B cell (primary cell): ENCODE measurements around the gene NT5DC4. TPM values are rescaled to one million over a fixed set of nuclear protein-coding genes. Genes with fewer than 3 reads are reported as not detected.

Experiments used
- ATAC-seq: fragments of 200-7000 bp; cut with Tn5 transposase; one replicate; pipeline ENCODE4 v1.10.0; 2021; ENCODE audit warnings: low read depth, mild to moderate bottlenecking, moderate number of reproducible peaks, moderate library complexity
- CTCF ChIA-PET: fragments of 350-600 bp; sonication (Branson Sonifier 250); formaldehyde crosslinking; loops from one replicate; lab custom pipeline; 2021; ENCODE audit warnings: antibody characterized with exemption, inconsistent platforms; lab: Charles Lee
- POLR2A ChIA-PET: fragments of 350-600 bp; sonication (Branson Sonifier 250); formaldehyde crosslinking; loops from one replicate; lab custom pipeline; 2021; ENCODE audit warnings: antibody characterized with exemption; lab: Charles Lee
- DNase-seq: peaks from one replicate; pipeline ENCODE4 v3.0.0; 2013
- H2AFZ ChIP-seq: 2 replicates; pipeline ENCODE4 v1.6.1; 2012; ENCODE audit warnings: mild to moderate bottlenecking, low read depth, low read length; ENCODE audit not compliant: insufficient read depth, poor library complexity, severe bottlenecking
- H3K27ac ChIP-seq, 2 donors: 1 replicate in 1 of 2; 2 replicates in 1 of 2; pipeline ENCODE4 v1.5.1; 2012 to 2013; ENCODE audit warnings: low read length in 2 of 2, mild to moderate bottlenecking in 2 of 2, moderate library complexity in 1 of 2
- H3K27me3 ChIP-seq, 4 experiments: fragments of 200-600 bp in 1 of 4; sonication (generic) in 1 of 4; replicated peaks in 1 of 4; 1 replicate in 2 of 4; 2 replicates in 2 of 4; pipeline versions ENCODE4 v1.6.1 to v1.7.0; 2013 to 2016; ENCODE audit warnings: low read length in 3 of 4, mild to moderate bottlenecking in 2 of 4, mixed read lengths in 1 of 4, moderate library complexity in 1 of 4; ENCODE audit not compliant: insufficient read depth in 4 of 4, control insufficient read depth in 3 of 4; ENCODE audit errors: control extremely low read depth in 1 of 4
- H3K36me3 ChIP-seq, 2 experiments: replicated peaks in 1 of 2; 1 replicate in 1 of 2; 2 replicates in 1 of 2; pipeline versions ENCODE4 v1.6.1 to v1.7.1; 2013; ENCODE audit warnings: low read length in 1 of 2; ENCODE audit not compliant: insufficient read depth in 2 of 2, control insufficient read depth in 1 of 2; ENCODE audit errors: control extremely low read depth in 1 of 2, extremely low read depth in 1 of 2
- H3K4me1 ChIP-seq, 2 donors: fragments of 200-600 bp in 1 of 2; sonication (generic) in 1 of 2; 1 replicate in 1 of 2; 2 replicates in 1 of 2; pipeline versions ENCODE4 v1.5.1 to v1.6.1; 2013 to 2017; ENCODE audit warnings: low read length in 2 of 2; ENCODE audit not compliant: control insufficient read depth in 2 of 2, insufficient read depth in 2 of 2
- H3K4me2 ChIP-seq: replicated peaks from 2 replicates; pipeline ENCODE3; 2012; ENCODE audit warnings: mild to moderate bottlenecking, low read depth, low read length; ENCODE audit not compliant: poor library complexity, severe bottlenecking
- H3K4me3 ChIP-seq, 5 experiments: fragments of 200-600 bp in 1 of 5; sonication (generic) in 1 of 5; 1 replicate in 3 of 5; 2 replicates in 2 of 5; pipeline versions ENCODE4 v1.5.1 to v1.7.0; 2011 to 2016; ENCODE audit warnings: low read length in 4 of 5, mild to moderate bottlenecking in 4 of 5, low read depth in 2 of 5, control low read depth in 1 of 5, moderate library complexity in 1 of 5; ENCODE audit not compliant: insufficient read depth in 1 of 5; ENCODE audit errors: control extremely low read depth in 1 of 5, extremely low read depth in 1 of 5
- H3K79me2 ChIP-seq: fragments of 200-600 bp; sonication (generic); one replicate; pipeline ENCODE4 v1.6.0; 2016; ENCODE audit warnings: low read length; ENCODE audit not compliant: control insufficient read depth, insufficient read depth
- H3K9ac ChIP-seq: fragments of 200-600 bp; sonication (generic); 2 replicates; pipeline ENCODE4 v1.6.1; 2017; ENCODE audit warnings: mild to moderate bottlenecking, low read length, moderate library complexity
- H3K9me3 ChIP-seq, 3 donors: one replicate each; pipeline versions ENCODE4 v1.6.1 to v1.7.1; 2013; ENCODE audit warnings: low read length in 2 of 3; ENCODE audit not compliant: control insufficient read depth in 2 of 3, insufficient read depth in 1 of 3; ENCODE audit errors: control extremely low read depth in 1 of 3
- H4K20me1 ChIP-seq: 2 replicates; pipeline ENCODE4 v1.6.0; 2012; ENCODE audit warnings: mild to moderate bottlenecking, low read length; ENCODE audit not compliant: insufficient read depth, control insufficient read depth, poor library complexity, severe bottlenecking
- H3K27ac Mint-ChIP-seq: one replicate; pipeline ENCODE4 v1.8.0; 2021; ENCODE audit warnings: mixed read lengths
- H3K27me3 Mint-ChIP-seq: one replicate; pipeline ENCODE4 v1.8.0; 2021; ENCODE audit warnings: mixed read lengths
- H3K4me1 Mint-ChIP-seq: one replicate; pipeline ENCODE4 v1.8.0; 2021; ENCODE audit warnings: mixed read lengths
- H3K4me3 Mint-ChIP-seq: one replicate; pipeline ENCODE4 v1.8.0; 2021; ENCODE audit warnings: mixed read lengths
- H3K9me3 Mint-ChIP-seq: one replicate; pipeline ENCODE4 v1.8.0; 2022; ENCODE audit warnings: mixed read lengths; ENCODE audit not compliant: insufficient read depth
- CTCF ChIP-seq: fragments of 200-600 bp; IDR thresholded peaks from one replicate; pipeline ENCODE4 v1.8.0; 2022; ENCODE audit warnings: antibody characterized with exemption, mild to moderate bottlenecking
- EZH2 ChIP-seq: IDR thresholded peaks from 2 replicates; pipeline ENCODE4 v1.6.1; 2012; ENCODE audit warnings: borderline replicate concordance, low read depth, mild to moderate bottlenecking, moderate library complexity, low read length; ENCODE audit not compliant: insufficient read depth, poor library complexity, severe bottlenecking
- WGBS: methylation state at CpG from one replicate; pipeline ENCODE4 v1.1.5; 2013; ENCODE audit warnings: missing lambda C conversion rate; ENCODE audit not compliant: insufficient coverage; 5-methylcytosine and 5-hydroxymethylcytosine counted together
- intact Hi-C: fragments of 100-400 bp; cut with micrococcal nuclease; formaldehyde crosslinking; loops from one replicate; pipeline ENCODE4 v1.10.0; 2022
- polyA plus RNA-seq: library from polyadenylated mRNA; depleted of rRNA; stranded (reverse); fragments of >200 nt; gene quantifications from 2 replicates; pipeline ENCODE4 v1.2.3, GENCODE V29; 2012
- total RNA-seq, 2 donors: library from RNA; stranded (reverse); fragments of 120-200 nt in 1 of 2; gene quantifications; 1 replicate in 1 of 2; 2 replicates in 1 of 2; pipeline versions ENCODE4 v1.2.3 to v1.2.4, GENCODE V29; 2013 to 2022

Gene NT5DC4
- total and polyA plus RNA-seq, 2 donors (not counting 1 experiment from before 2014, with no cell fraction given), result 2.0 TPM; not detected in 1

- H3K4me1 ChIP-seq, result peaks cover 8 to 25% of the 10 kb centered on the region in 2 donors
- H3K9ac ChIP-seq, result no peak overlapping the region
- peak overlapping the region; percentile 45 for H2AFZ ChIP-seq
- H3K27ac ChIP-seq, result no peak overlapping the region
- no peaks in the 10 kb centered on the region for H3K79me2 ChIP-seq
- POLR2A ChIA-PET, result interaction anchor here (0.5 to 3.8 kb wide), 7 partner anchors 10 to 458 kb away, joined by 3 to 19 read pairs (median 7); partner anchors contain the start of gene SLC20A1
- peak overlapping the region; percentile 57 for H3K4me2 ChIP-seq
- Mint-ChIP-seq H3K4me1 (peaks cover 17% of the 10 kb centered on the region), H3K27ac (peak overlapping the region; percentile 88), H3K27me3 (no peaks in the 10 kb centered on the region), H3K9me3 (no peaks in the 10 kb centered on the region), H3K4me3 (peak overlapping the region; percentile 80)
- H4K20me1 ChIP-seq, result no peaks in the 10 kb centered on the region
- H3K4me3 ChIP-seq, result no peak overlapping the region
- H3K9me3 ChIP-seq, result no peaks in the 10 kb centered on the region
- CTCF ChIA-PET, result interaction anchor here (0.7 to 19.8 kb wide), 33 partner anchors 8 to 605 kb away, joined by 3 to 496 read pairs (median 5); partner anchors contain the start of genes CHCHD5 and SLC20A1
- intact Hi-C loops, result loop anchor here (1.0 to 10.0 kb wide), 8 partner anchors 18 to 672 kb away; partner anchors contain the start of genes CHCHD5, POLR1B, SLC20A1 and TMEM87B
- H3K27me3 ChIP-seq, result no peaks in the 10 kb centered on the region
- TF ChIP-seq CTCF (peak; percentile 94), EZH2 (no peak)
- H3K36me3 ChIP-seq, result no peaks in the 10 kb centered on the region
- 27% methylated on average over 17 of the region's 19 CpGs for WGBS
- peak; percentile 94 for DNase-seq
- peak; percentile 91 for ATAC-seq
Measured at GRCh38 chr2:112726487-112727190, 5.8 kb downstream of the NT5DC4 start.
